Pancreas (tissue), 10 donors: ENCODE results near the gene DHX30. TPM values are rescaled to one million over a fixed set of nuclear protein-coding genes. Genes with fewer than 3 reads are reported as not detected.

Experiments
- ATAC-seq, 4 donors: fragments of 200-7000 bp; cut with Tn5 transposase; one replicate each; pipeline versions ENCODE4 v1.8.0 to v1.9.1; 2020; ENCODE audit warnings: mild to moderate bottlenecking in 4 of 4, moderate library complexity in 4 of 4
- DNase-seq, 6 donors: peaks; one replicate each; pipeline ENCODE4 v3.0.0-alpha.2; 2020
- FAIRE-seq: peaks from 2 replicates; lab custom pipeline; 2012; peaks lifted over from hg19 to GRCh38; lab: Jason Lieb, UNC
- H3K27ac ChIP-seq, 4 donors: fragments of 200-600 bp; sonication (generic); 1 replicate in 3 of 4; 2 replicates in 1 of 4; pipeline versions ENCODE4 v1.5.0 to v1.8.0; 2020
- H3K27me3 ChIP-seq, 4 donors: fragments of 200-600 bp; one replicate each; pipeline ENCODE4 v1.8.0; 2021
- H3K36me3 ChIP-seq, 3 donors: fragments of 200-600 bp; sonication (generic) in 1 of 3; one replicate each; pipeline versions ENCODE4 v1.5.0 to v1.8.0; 2020 to 2021
- H3K4me1 ChIP-seq, 3 donors: fragments of 200-600 bp; one replicate each; pipeline ENCODE4 v1.8.0; 2021
- H3K4me3 ChIP-seq, 4 donors: fragments of 200-600 bp; sonication (generic) in 2 of 4; one replicate each; pipeline versions ENCODE4 v1.5.0 to v1.8.0; 2020 to 2021
- H3K9me3 ChIP-seq, 4 donors: fragments of 200-600 bp; one replicate each; pipeline ENCODE4 v1.8.0; 2021
- WGBS, 2 donors: extraction: QIAGEN DNeasy Blood & Tissue Kit; methylation state at CpG; one replicate each; pipeline ENCODE4 v1.1.7; 2013; 5-methylcytosine and 5-hydroxymethylcytosine counted together
- intact Hi-C, 3 donors: fragments of 100-400 bp; cut with DNase I; formaldehyde crosslinking; loops; one replicate each; pipeline versions ENCODE4 v1.11.1 to v1.14.2; 2022
- polyA plus RNA-seq, 2 donors: library from polyadenylated mRNA; stranded (reverse); fragments of 200-250 nt; gene quantifications; one replicate each; pipeline ENCODE4 v1.2.3, GENCODE V29; 2013
- total RNA-seq, 6 donors: library from RNA; stranded (reverse); fragmentation: NEBNext Ultra II Directional in 4 of 6; extraction: Animal tissue kit (Norgen Biotek cat#: 25700) in 4 of 6; gene quantifications; one replicate each; pipeline versions ENCODE4 v1.2.1 to v1.2.4, GENCODE V29; 2021 to 2023
- TF ChIP-seq, protein P1 (sequence below), 4 donors: fragments of 200-600 bp; sonication (generic) in 3 of 4; IDR thresholded peaks; one replicate each; pipeline versions ENCODE4 v1.5.0 to v1.8.0; 2021; ENCODE audit warnings: antibody characterized with exemption in 4 of 4
- donor health status: healthy with polysubstance abuse.
- donor health status: DM: no; HTN: no; CAD: no; lungs with moderate emphysema.
- donor health status: DM: no; HTN: no; CAD: no.
- donor health status: control.
- donor health status: control.
- donor health status: Bipolar disorder and iron deficiency.
- donor health status: DM: yes; HTN: yes; CAD: no.
- donor health status: DM: no; HTN: no; CAD: no.
- donor health status: DM: no; HTN: no; CAD: no.
- donor health status: DM: yes; HTN: yes; CAD: no.

DHX30 gene
- total and polyA plus RNA-seq, 8 donors, result 19.7 to 53.8 (median 23.7) TPM

GRCh38 chr3:47891613-47892005 lies 88.7 kb downstream of the DHX30 start:
- no peak overlapping the region for H3K27ac ChIP-seq
- TF ChIP-seq, protein P1, sequence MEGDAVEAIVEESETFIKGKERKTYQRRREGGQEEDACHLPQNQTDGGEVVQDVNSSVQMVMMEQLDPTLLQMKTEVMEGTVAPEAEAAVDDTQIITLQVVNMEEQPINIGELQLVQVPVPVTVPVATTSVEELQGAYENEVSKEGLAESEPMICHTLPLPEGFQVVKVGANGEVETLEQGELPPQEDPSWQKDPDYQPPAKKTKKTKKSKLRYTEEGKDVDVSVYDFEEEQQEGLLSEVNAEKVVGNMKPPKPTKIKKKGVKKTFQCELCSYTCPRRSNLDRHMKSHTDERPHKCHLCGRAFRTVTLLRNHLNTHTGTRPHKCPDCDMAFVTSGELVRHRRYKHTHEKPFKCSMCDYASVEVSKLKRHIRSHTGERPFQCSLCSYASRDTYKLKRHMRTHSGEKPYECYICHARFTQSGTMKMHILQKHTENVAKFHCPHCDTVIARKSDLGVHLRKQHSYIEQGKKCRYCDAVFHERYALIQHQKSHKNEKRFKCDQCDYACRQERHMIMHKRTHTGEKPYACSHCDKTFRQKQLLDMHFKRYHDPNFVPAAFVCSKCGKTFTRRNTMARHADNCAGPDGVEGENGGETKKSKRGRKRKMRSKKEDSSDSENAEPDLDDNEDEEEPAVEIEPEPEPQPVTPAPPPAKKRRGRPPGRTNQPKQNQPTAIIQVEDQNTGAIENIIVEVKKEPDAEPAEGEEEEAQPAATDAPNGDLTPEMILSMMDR (IDR thresholded peaks at IDR 0.05), result no peak
- FAIRE-seq (no peak), DNase-seq (no peak), ATAC-seq (no peak)
- no peaks in the 10 kb centered on the region for H3K4me1 ChIP-seq
- H3K9me3 ChIP-seq, result no peaks in the 10 kb centered on the region
- H3K4me3 ChIP-seq, result no peak overlapping the region
- no peaks in the 10 kb centered on the region for H3K36me3 ChIP-seq
- no peaks in the 10 kb centered on the region for H3K27me3 ChIP-seq
- 94 to 95% methylated on average over 3 of the region's 3 CpGs for WGBS, 2 donors
- intact Hi-C loops, result no loop called here

DNA sequence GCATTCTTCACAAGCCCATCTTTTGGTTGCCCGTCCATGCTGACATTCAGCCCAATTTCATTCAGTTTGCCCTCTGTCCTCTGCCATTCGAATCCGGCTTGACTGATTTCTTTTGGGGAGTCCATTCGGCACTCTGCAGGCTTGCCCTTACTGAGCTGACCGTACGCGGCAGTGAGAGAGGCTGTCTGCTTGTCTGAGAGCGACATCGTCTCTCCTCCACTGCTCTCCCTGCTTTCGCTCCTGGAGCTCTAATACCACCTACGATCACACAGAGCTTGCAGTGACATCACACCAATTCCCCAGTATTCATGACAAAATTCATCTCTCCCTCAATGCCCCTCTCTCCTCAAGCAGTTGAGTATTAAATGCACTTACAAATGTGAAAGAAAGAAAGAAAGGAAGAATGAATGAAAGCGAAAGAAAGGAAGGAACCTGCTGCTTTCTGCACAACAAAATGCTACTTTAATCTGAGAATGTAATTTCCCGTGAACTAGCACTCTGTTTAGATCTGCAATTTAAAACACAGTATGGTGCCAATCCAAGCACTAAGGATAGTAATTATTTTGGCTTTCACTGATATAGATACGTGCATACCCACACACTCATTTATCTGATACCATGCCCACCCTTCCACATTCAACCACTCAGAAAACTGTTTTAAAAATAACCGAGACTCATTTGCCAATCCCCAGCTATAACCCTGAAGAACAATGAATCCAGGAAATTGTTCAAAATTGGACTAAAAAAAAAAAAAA lies 89.5 kb downstream of the DHX30 start:
- H3K36me3 ChIP-seq, result peaks cover 0 to 6% (median 0%) of the 10 kb centered on the region in 3 donors
- intact Hi-C loops, result no loop called here
- no peak overlapping the region for H3K4me3 ChIP-seq
- ATAC-seq (no peak), DNase-seq (no peak), FAIRE-seq (no peak)
- no peak overlapping the region for H3K27ac ChIP-seq
- WGBS, 2 donors, result 94 to 95% methylated on average over 15 of the region's 15 CpGs
- no peaks in the 10 kb centered on the region for H3K4me1 ChIP-seq
- H3K9me3 ChIP-seq, result no peaks in the 10 kb centered on the region
- no peaks in the 10 kb centered on the region for H3K27me3 ChIP-seq
- TF ChIP-seq, protein P1 (IDR thresholded peaks at IDR 0.05), result no peak

- intact Hi-C loops, result no loop called here
- peaks cover 0 to 13% (median 11%) of the 10 kb centered on the region in 3 donors for H3K4me1 ChIP-seq
- H3K9me3 ChIP-seq, result no peaks in the 10 kb centered on the region
- H3K4me3 ChIP-seq, result no peak overlapping the region
- H3K27ac ChIP-seq, result no peak overlapping the region
- TF ChIP-seq, protein P1 (IDR thresholded peaks at IDR 0.05), result no peak
- peaks cover 0 to 8% (median 0%) of the 10 kb centered on the region in 3 donors for H3K36me3 ChIP-seq
- no peak for ATAC-seq
- FAIRE-seq, result no peak
- 95 to 97% methylated on average over 3 of the region's 3 CpGs for WGBS, 2 donors
- no peak for DNase-seq
- H3K27me3 ChIP-seq, result no peaks in the 10 kb centered on the region
These were observed 92.3 kb downstream of the DHX30 start for GRCh38 chr3:47895241-47895640.

- Histone ChIP-seq H3K27me3 (no peaks in the 10 kb centered on the region), H3K9me3 (no peaks in the 10 kb centered on the region), H3K27ac (no peak overlapping the region), H3K36me3 (peaks cover 0 to 8% (median 0%) of the 10 kb centered on the region in 3 donors), H3K4me1 (peaks cover 0 to 13% (median 11%) of the 10 kb centered on the region in 3 donors), H3K4me3 (no peak overlapping the region)
- DNase-seq (no peak), FAIRE-seq (no peak), ATAC-seq (no peak)
- WGBS, 2 donors, result 88 to 90% methylated on average over 3 of the region's 3 CpGs
- TF ChIP-seq, protein P1 (IDR thresholded peaks at IDR 0.05), result no peak
- intact Hi-C loops, result no loop called here
These were observed 93.8 kb downstream of the DHX30 start for GRCh38 chr3:47896736-47897135.

DNA sequence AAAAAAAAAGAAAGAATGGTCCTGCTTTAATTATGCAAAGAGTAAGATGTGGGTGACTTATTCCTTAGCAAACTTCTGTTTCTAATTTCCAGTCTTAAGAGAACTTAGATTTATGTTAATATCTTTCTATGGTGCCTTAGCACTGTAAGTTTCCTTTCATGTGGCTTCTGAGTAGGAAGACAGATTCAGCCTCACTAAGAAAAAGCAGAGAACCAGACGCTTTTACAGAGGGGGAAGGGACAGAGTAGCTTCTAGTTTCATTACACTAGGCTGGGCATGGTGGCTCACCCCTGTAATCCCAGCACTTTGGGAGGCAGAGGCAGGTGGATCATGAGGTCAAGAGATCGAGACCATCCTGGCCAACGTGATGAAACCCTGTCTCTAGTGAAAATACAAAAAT lies 95.0 kb downstream of the DHX30 start:
- H3K27ac ChIP-seq, result no peak overlapping the region
- no peaks in the 10 kb centered on the region for H3K9me3 ChIP-seq
- H3K4me3 ChIP-seq, result no peak overlapping the region
- ATAC-seq (no peak), DNase-seq (no peak), FAIRE-seq (no peak)
- WGBS, 2 donors, result 91 to 94% methylated on average over 3 of the region's 3 CpGs
- no peaks in the 10 kb centered on the region for H3K27me3 ChIP-seq
- peaks cover 0 to 8% (median 0%) of the 10 kb centered on the region in 3 donors for H3K36me3 ChIP-seq
- peaks cover 0 to 13% (median 11%) of the 10 kb centered on the region in 3 donors for H3K4me1 ChIP-seq
- TF ChIP-seq, protein P1 (IDR thresholded peaks at IDR 0.05), result no peak
- intact Hi-C loops, result no loop called here
